ENCODE data around the gene HDAC10.

- TF ChIP-seq CTCF (IDR thresholded peaks at IDR 0.05) (no peak), POLR2AphosphoS5 (IDR thresholded peaks at IDR 0.05; ENCODE audit: low read depth, low read length) (no peak)
These were observed 26.7 kb upstream of the HDAC10 start for GRCh38 chr22:50277761-50278160.
